ENCODE results near the gene ZNF469.

ZNF469 gene

GRCh38 chr16:88368994-88369393 lies 13.8 kb upstream of the ZNF469 start:
- H3K4me3 ChIP-seq (ENCODE audit: low read length), result no peak overlapping the region
- H3K9ac ChIP-seq (ENCODE audit: low read length), result no peak overlapping the region
- peaks cover under 1% of the 10 kb centered on the region; the same call in 1 of the 2 replicates for H3K4me1 ChIP-seq (ENCODE audit: low read length)
- no peak overlapping the region for H3K27ac ChIP-seq (ENCODE audit: low read length)
- H3K9me3 ChIP-seq (ENCODE audit: insufficient read depth, low read length), result 0 out of 2 replicates have a peak, but pooled peaks cover 1% of the 10 kb centered on the region
- H3K79me2 ChIP-seq (ENCODE audit: low read length), result no peaks in the 10 kb centered on the region
- H3K4me2 ChIP-seq (ENCODE audit: low read length), result no peak overlapping the region
- no peaks in the 10 kb centered on the region for H3K36me3 ChIP-seq (replicated peaks; ENCODE audit: low read depth, low read length)
- no peak overlapping the region for H2AFZ ChIP-seq (ENCODE audit: low read depth, low read length)
- TF ChIP-seq CTCF (IDR thresholded peaks at IDR 0.05; ENCODE audit: low read depth, low read length) (no peak), EZH2phosphoT487 (IDR thresholded peaks at IDR 0.05; ENCODE audit: low read depth) (no peak)
- no peaks in the 10 kb centered on the region for H4K20me1 ChIP-seq (ENCODE audit: insufficient read depth, low read length)
- no peaks in the 10 kb centered on the region for H3K27me3 ChIP-seq (ENCODE audit: low read depth, low read length)

GRCh38 chr16:88369447-88370008 lies 13.2 kb upstream of the ZNF469 start:
- no peak overlapping the region for H3K4me3 ChIP-seq (ENCODE audit: low read length)
- no peaks in the 10 kb centered on the region for H3K79me2 ChIP-seq (ENCODE audit: low read length)
- no peak overlapping the region for H3K9ac ChIP-seq (ENCODE audit: low read length)
- no peaks in the 10 kb centered on the region for H4K20me1 ChIP-seq (ENCODE audit: insufficient read depth, low read length)
- H3K27me3 ChIP-seq (ENCODE audit: low read depth, low read length), result no peaks in the 10 kb centered on the region
- no peak overlapping the region for H2AFZ ChIP-seq (ENCODE audit: low read depth, low read length)
- no peak overlapping the region for H3K4me2 ChIP-seq (ENCODE audit: low read length)
- H3K36me3 ChIP-seq (replicated peaks; ENCODE audit: low read depth, low read length), result no peaks in the 10 kb centered on the region
- TF ChIP-seq CTCF (IDR thresholded peaks at IDR 0.05; ENCODE audit: low read depth, low read length) (no peak), EZH2phosphoT487 (IDR thresholded peaks at IDR 0.05; ENCODE audit: low read depth) (no peak)
- H3K27ac ChIP-seq (ENCODE audit: low read length), result no peak overlapping the region
- H3K9me3 ChIP-seq (ENCODE audit: insufficient read depth, low read length), result no peaks in the 10 kb centered on the region
- H3K4me1 ChIP-seq (ENCODE audit: low read length), result no peaks in the 10 kb centered on the region

- Histone ChIP-seq H3K79me2 (ENCODE audit: low read length) (no peaks in the 10 kb centered on the region), H3K27me3 (ENCODE audit: low read depth, low read length) (no peaks in the 10 kb centered on the region), H2AFZ (ENCODE audit: low read depth, low read length) (no peak overlapping the region), H3K9me3 (ENCODE audit: insufficient read depth, low read length) (no peaks in the 10 kb centered on the region), H3K36me3 (replicated peaks; ENCODE audit: low read depth, low read length) (no peaks in the 10 kb centered on the region), H3K27ac (ENCODE audit: low read length) (no peak overlapping the region), H4K20me1 (ENCODE audit: insufficient read depth, low read length) (no peaks in the 10 kb centered on the region), H3K9ac (ENCODE audit: low read length) (no peak overlapping the region), H3K4me2 (ENCODE audit: low read length) (no peak overlapping the region), H3K4me1 (ENCODE audit: low read length) (no peaks in the 10 kb centered on the region), H3K4me3 (ENCODE audit: low read length) (no peak overlapping the region)
- TF ChIP-seq EZH2phosphoT487 (IDR thresholded peaks at IDR 0.05; ENCODE audit: low read depth), result no peak
- no peak for TF ChIP-seq CTCF (IDR thresholded peaks at IDR 0.05; ENCODE audit: low read depth, low read length)
These were observed 12.4 kb upstream of the ZNF469 start for GRCh38 chr16:88370365-88370764.

- Histone ChIP-seq H3K4me2 (ENCODE audit: low read length) (no peak overlapping the region), H3K4me1 (ENCODE audit: low read length) (no peaks in the 10 kb centered on the region), H3K9me3 (ENCODE audit: insufficient read depth, low read length) (no peaks in the 10 kb centered on the region), H4K20me1 (ENCODE audit: insufficient read depth, low read length) (no peaks in the 10 kb centered on the region), H2AFZ (ENCODE audit: low read depth, low read length) (no peak overlapping the region), H3K36me3 (replicated peaks; ENCODE audit: low read depth, low read length) (no peaks in the 10 kb centered on the region), H3K4me3 (ENCODE audit: low read length) (no peak overlapping the region), H3K27ac (ENCODE audit: low read length) (no peak overlapping the region), H3K79me2 (ENCODE audit: low read length) (no peaks in the 10 kb centered on the region), H3K27me3 (ENCODE audit: low read depth, low read length) (no peaks in the 10 kb centered on the region), H3K9ac (ENCODE audit: low read length) (no peak overlapping the region)
- no peak for TF ChIP-seq CTCF (IDR thresholded peaks at IDR 0.05; ENCODE audit: low read depth, low read length)
These were observed 10.2 kb upstream of the ZNF469 start for GRCh38 chr16:88372522-88372921.
